GM21367 (cell line): Measurements from ENCODE around the gene PROM2.
"Not testable (repeated sequence)": the region's sequence is repeated elsewhere in the genome, so short reads cannot be mapped to it uniquely, and the experiment has no call there.

Source experiments
- ATAC-seq: cut with Tn5 transposase; IDR thresholded peaks from one replicate; pipeline ENCODE4 v1.9.1; 2021; ENCODE audit not compliant: unreplicated experiment

The PROM2 gene

GRCh38 chr2:95274291-95275150, at the start of gene PROM2:
Gene PROM2, plus strand, starts transcription at chr2:95274449. Its CDS starts 137 bp downstream, at chr2:95274586.
- ATAC-seq = no peak

GRCh38 chr2:95225658-95226057, 48.6 kb upstream of the PROM2 start:
- no peak for ATAC-seq

GRCh38 chr2:95231723-95232122, 42.5 kb upstream of the PROM2 start:
- no peak for ATAC-seq

GRCh38 chr2:95232232-95232631, 42.0 kb upstream of the PROM2 start:
- ATAC-seq = no peak

GRCh38 chr2:95234286-95234785, 39.9 kb upstream of the PROM2 start:
- no peak for ATAC-seq

GRCh38 chr2:95234816-95235215, 39.4 kb upstream of the PROM2 start:
- ATAC-seq = no peak

GRCh38 chr2:95238131-95238530, 36.1 kb upstream of the PROM2 start:
- ATAC-seq = no peak

GRCh38 chr2:95240091-95240490, 34.2 kb upstream of the PROM2 start:
- no peak for ATAC-seq

- no peak for ATAC-seq
Observed at GRCh38 chr2:95240556-95240955, 33.7 kb upstream of the PROM2 start.

- ATAC-seq = not testable (repeated sequence)
Observed at GRCh38 chr2:95242084-95242483, 32.2 kb upstream of the PROM2 start.

- ATAC-seq = no peak
Observed at GRCh38 chr2:95258271-95258670, 16.0 kb upstream of the PROM2 start.

GRCh38 chr2:95260028-95261023, 13.9 kb upstream of the PROM2 start:
- no peak for ATAC-seq

GRCh38 chr2:95261602-95262001, 12.6 kb upstream of the PROM2 start:
- ATAC-seq = no peak

- no peak for ATAC-seq
Observed at GRCh38 chr2:95262896-95263542, 11.2 kb upstream of the PROM2 start.

- ATAC-seq = no peak
Observed at GRCh38 chr2:95264624-95265023, 9.6 kb upstream of the PROM2 start.

- no peak for ATAC-seq
Observed at GRCh38 chr2:95265182-95265581, 9.1 kb upstream of the PROM2 start.

GRCh38 chr2:95266781-95267430, 7.3 kb upstream of the PROM2 start:
- no peak for ATAC-seq

GRCh38 chr2:95267458-95268210, 6.6 kb upstream of the PROM2 start:
- ATAC-seq = no peak

- no peak for ATAC-seq
Observed at GRCh38 chr2:95268211-95269035, 5.8 kb upstream of the PROM2 start.
